H1 (cell line): Measurements from ENCODE around the gene MBNL2. TPM values are rescaled to one million over a fixed set of nuclear protein-coding genes. Genes with fewer than 3 reads are reported as not detected.

Source experiments
- CTCF ChIA-PET: fragments of 300-600 bp; sonication (Branson Sonifier 250); formaldehyde crosslinking; loops from one replicate; lab custom pipeline; 2021; ENCODE audit not compliant: partially characterized antibody; lab: Charles Lee
- POLR2A ChIA-PET: fragments of 300-600 bp; sonication (Branson Sonifier 250); formaldehyde crosslinking; loops from one replicate; lab custom pipeline; 2021; ENCODE audit warnings: inconsistent platforms; ENCODE audit not compliant: partially characterized antibody; lab: Charles Lee
- DNase-seq, 2 experiments: peaks; one replicate each; pipeline versions ENCODE4 v3.0.0 to v3.0.0-alpha.2; 2010 to 2022; ENCODE audit warnings: low spot score in 2 of 2, low read depth in 1 of 2, mixed read lengths in 1 of 2
- FAIRE-seq: peaks from 2 replicates; lab custom pipeline; 2011; peaks lifted over from hg19 to GRCh38; lab: Jason Lieb, UNC
- H2AFZ ChIP-seq: 2 replicates; pipeline ENCODE4 v1.8.1; 2012; ENCODE audit warnings: low read length, inconsistent platforms
- H2AK5ac ChIP-seq: 2 replicates; pipeline ENCODE4 v1.6.1; 2013; ENCODE audit warnings: low read depth, low read length
- H2BK120ac ChIP-seq: replicated peaks from 2 replicates; pipeline ENCODE3; 2013; ENCODE audit warnings: low read depth, low read length, inconsistent platforms
- H2BK12ac ChIP-seq: 2 replicates; pipeline ENCODE4 v1.6.1; 2013; ENCODE audit warnings: low read depth, low read length
- H2BK15ac ChIP-seq: 2 replicates; pipeline ENCODE4 v1.6.1; 2013; ENCODE audit warnings: low read length
- H2BK20ac ChIP-seq: 2 replicates; pipeline ENCODE4 v1.6.1; 2013; ENCODE audit warnings: low read length
- H2BK5ac ChIP-seq: 2 replicates; pipeline ENCODE4 v1.6.1; 2013; ENCODE audit warnings: low read depth, low read length
- H3K14ac ChIP-seq: 2 replicates; pipeline ENCODE4 v1.6.1; 2013; ENCODE audit warnings: inconsistent platforms; ENCODE audit not compliant: insufficient read length
- H3K18ac ChIP-seq: 2 replicates; pipeline ENCODE4 v1.6.1; 2013; ENCODE audit warnings: low read length; ENCODE audit errors: extremely low read depth
- H3K23ac ChIP-seq: 2 replicates; pipeline ENCODE4 v1.6.1; 2013; ENCODE audit warnings: inconsistent platforms; ENCODE audit not compliant: insufficient read length
- H3K23me2 ChIP-seq: 2 replicates; pipeline ENCODE4 v1.6.1; 2013; ENCODE audit warnings: low read depth, low read length
- H3K27ac ChIP-seq: 2 replicates; pipeline ENCODE4 v1.6.1; 2011; ENCODE audit warnings: low read depth, low read length, inconsistent platforms
- H3K27me3 ChIP-seq, 4 experiments: replicated peaks in 1 of 4; 1 replicate in 1 of 4; 2 replicates in 3 of 4; pipeline versions ENCODE4 v1.6.1 to v1.8.1; 2011 to 2013; ENCODE audit warnings: low read length in 3 of 4, mild to moderate bottlenecking in 3 of 4, inconsistent platforms in 2 of 4, mixed read lengths in 2 of 4, moderate library complexity in 1 of 4; ENCODE audit not compliant: control insufficient read depth in 3 of 4, insufficient read depth in 3 of 4; ENCODE audit errors: extremely low read depth in 1 of 4
- H3K36me3 ChIP-seq, 4 experiments: 2 replicates each; pipeline versions ENCODE4 v1.6.1 to v1.8.1; 2011 to 2013; ENCODE audit warnings: mild to moderate bottlenecking in 4 of 4, low read length in 3 of 4, moderate library complexity in 2 of 4, control low read depth in 1 of 4, inconsistent platforms in 1 of 4; ENCODE audit not compliant: insufficient read depth in 4 of 4, control insufficient read depth in 2 of 4
- H3K4ac ChIP-seq: replicated peaks from 2 replicates; pipeline ENCODE3; 2013; ENCODE audit warnings: low read length, low read depth, mixed read lengths, inconsistent platforms; ENCODE audit not compliant: insufficient read length
- H3K4me1 ChIP-seq, 4 experiments: replicated peaks in 1 of 4; 1 replicate in 1 of 4; 2 replicates in 3 of 4; pipeline versions ENCODE4 v1.6.1 to v1.8.1; 2011 to 2013; ENCODE audit warnings: low read length in 3 of 4, inconsistent platforms in 2 of 4, mixed read lengths in 1 of 4; ENCODE audit not compliant: insufficient read depth in 4 of 4, control insufficient read depth in 3 of 4
- H3K4me2 ChIP-seq, 2 experiments: 2 replicates each; pipeline versions ENCODE4 v1.6.1 to v1.8.1; 2011 to 2013; ENCODE audit warnings: low read depth in 2 of 2, low read length in 2 of 2, control low read depth in 1 of 2, inconsistent platforms in 1 of 2, mild to moderate bottlenecking in 1 of 2; ENCODE audit not compliant: insufficient read depth in 1 of 2
- H3K4me3 ChIP-seq, 4 experiments: fragments of 200-600, 300-600 bp in 1 of 4; sonication (generic), shearing (Covaris generic), sonication (Bioruptor Twin) in 1 of 4; 2 replicates each; pipeline versions ENCODE4 v1.5.1 to v1.8.1; 2011 to 2016; ENCODE audit warnings: low read length in 4 of 4, low read depth in 3 of 4, control low read depth in 2 of 4, inconsistent platforms in 2 of 4, mild to moderate bottlenecking in 2 of 4, mixed read lengths in 1 of 4, moderate library complexity in 1 of 4; ENCODE audit not compliant: insufficient read depth in 2 of 4; ENCODE audit errors: extremely low read depth in 1 of 4
- H3K56ac ChIP-seq: replicated peaks from 2 replicates; pipeline ENCODE3; 2013; ENCODE audit warnings: low read depth, mild to moderate bottlenecking, mixed read lengths, low read length, inconsistent platforms; ENCODE audit not compliant: insufficient read length
- H3K79me1 ChIP-seq: 2 replicates; pipeline ENCODE4 v1.6.1; 2013; ENCODE audit warnings: low read depth, low read length, control low read depth
- H3K79me2 ChIP-seq, 2 experiments: 2 replicates each; pipeline versions ENCODE4 v1.6.1 to v1.8.1; 2012 to 2013; ENCODE audit warnings: low read length in 2 of 2, mild to moderate bottlenecking in 2 of 2, inconsistent platforms in 1 of 2; ENCODE audit not compliant: insufficient read depth in 2 of 2, control insufficient read depth in 1 of 2
- H3K9ac ChIP-seq, 4 experiments: replicated peaks in 1 of 4; 1 replicate in 1 of 4; 2 replicates in 3 of 4; pipeline versions ENCODE4 v1.6.1 to v1.8.1; 2011 to 2013; ENCODE audit warnings: low read depth in 3 of 4, low read length in 3 of 4, control low read depth in 2 of 4, mild to moderate bottlenecking in 2 of 4, moderate library complexity in 2 of 4, inconsistent platforms in 1 of 4; ENCODE audit errors: extremely low read depth in 1 of 4
- H3K9me3 ChIP-seq, 2 experiments: 2 replicates each; pipeline versions ENCODE4 v1.6.1 to v1.8.1; 2012 to 2013; ENCODE audit warnings: mild to moderate bottlenecking in 2 of 2, moderate library complexity in 2 of 2, control low read depth in 1 of 2, inconsistent platforms in 1 of 2, low read depth in 1 of 2, low read length in 1 of 2, mixed read lengths in 1 of 2; ENCODE audit not compliant: insufficient read depth in 2 of 2
- H4K20me1 ChIP-seq, 2 experiments: replicated peaks in 1 of 2; 2 replicates each; pipeline versions ENCODE3 to v1.8.1; 2011 to 2013; ENCODE audit warnings: inconsistent platforms in 2 of 2, low read length in 2 of 2, mild to moderate bottlenecking in 1 of 2; ENCODE audit not compliant: insufficient read depth in 2 of 2, control insufficient read depth in 1 of 2
- H4K5ac ChIP-seq: 2 replicates; pipeline ENCODE4 v1.6.1; 2013; ENCODE audit warnings: low read length, low read depth, mixed read lengths, inconsistent platforms; ENCODE audit not compliant: insufficient read length
- H4K8ac ChIP-seq: 2 replicates; pipeline ENCODE4 v1.8.0; 2013; ENCODE audit warnings: mild to moderate bottlenecking, moderate library complexity, low read length, inconsistent platforms; ENCODE audit not compliant: insufficient read depth; ENCODE audit errors: extremely low read depth
- H4K91ac ChIP-seq: replicated peaks from 2 replicates; pipeline ENCODE3; 2013; ENCODE audit warnings: low read length, mixed read lengths, inconsistent platforms; ENCODE audit not compliant: insufficient read length
- CREB1 ChIP-seq: IDR thresholded peaks from 2 replicates; pipeline ENCODE4 v1.6.1; 2012; ENCODE audit warnings: inconsistent platforms
- CTBP2 ChIP-seq: IDR thresholded peaks from 2 replicates; pipeline ENCODE4 v1.7.0; 2011; ENCODE audit warnings: borderline replicate concordance, mild to moderate bottlenecking, moderate library complexity, mixed read lengths, low read length; ENCODE audit not compliant: insufficient read depth, insufficient read length
- EGR1 ChIP-seq: IDR thresholded peaks from 2 replicates; pipeline ENCODE4 v1.6.1; 2011; ENCODE audit warnings: low read depth, low read length, borderline replicate concordance
- KDM5A ChIP-seq: fragments of 200-600 bp; IDR thresholded peaks from 2 replicates; pipeline ENCODE4 v1.7.1; 2012; ENCODE audit warnings: mild to moderate bottlenecking, low read length, inconsistent platforms, mixed read lengths
- RNF2 ChIP-seq: fragments of 200-900, 300-1000 bp; sonication (generic); IDR thresholded peaks from 2 replicates; pipeline ENCODE4 v1.7.1; 2016; ENCODE audit warnings: borderline replicate concordance, low read depth, mild to moderate bottlenecking, antibody characterized with exemption, low read length; ENCODE audit not compliant: poor library complexity, severe bottlenecking; ENCODE audit errors: missing control alignments
- SAP30 ChIP-seq: fragments of 300-600 bp; sonication (generic); IDR thresholded peaks from 2 replicates; pipeline ENCODE4 v1.7.1; 2012; ENCODE audit warnings: low read length, moderate library complexity, mild to moderate bottlenecking, inconsistent platforms; ENCODE audit not compliant: insufficient read depth, insufficient replicate concordance
- SP4 ChIP-seq: IDR thresholded peaks from 2 replicates; pipeline ENCODE4 v1.6.1; 2012; ENCODE audit warnings: low read length, inconsistent platforms
- WGBS, 2 experiments: shearing (Covaris generic) in 1 of 2; methylation state at CpG; one replicate each; pipeline versions ENCODE4 v1.1.6 to v1.1.7; 2013 to 2015; ENCODE audit warnings: low lambda C conversion rate in 2 of 2, mixed read lengths in 2 of 2, inconsistent platforms in 1 of 2, low coverage in 1 of 2, missing lambda C conversion rate in 1 of 2; ENCODE audit not compliant: insufficient replicate concordance in 2 of 2, insufficient coverage in 1 of 2, insufficient read length in 1 of 2; ENCODE audit errors: extremely low coverage in 1 of 2, missing lambda C conversion rate in 1 of 2; 5-methylcytosine and 5-hydroxymethylcytosine counted together
- polyA plus RNA-seq, 7 experiments: library from polyadenylated mRNA; depleted of rRNA in 3 of 7; stranded (reverse) in 5 of 7; unstranded in 2 of 7; fragments of >200 nt in 5 of 7; fragments of 200-250 nt in 2 of 7; gene quantifications; 1 replicate in 5 of 7; 2 replicates in 1 of 7; 4 replicates in 1 of 7; pipeline versions ENCODE4 v1.2.1 to v1.2.3, GENCODE V29; 2011 to 2013; ENCODE audit warnings: missing spikeins in 2 of 7, mixed read lengths in 2 of 7
- total RNA-seq: library from RNA; stranded (reverse); fragmentation: NEBNext Ultra II Directional; extraction: Animal tissue kit (Norgen Biotek cat#: 25700); gene quantifications from 2 replicates; pipeline ENCODE4 v1.2.1, GENCODE V29; 2021

MBNL2 gene
- total and polyA plus RNA-seq, 2 of the 8 experiments (the other 6 are each of a cell fraction or from before 2014, with no cell fraction given): 1.0 to 2.6 TPM

DNA sequence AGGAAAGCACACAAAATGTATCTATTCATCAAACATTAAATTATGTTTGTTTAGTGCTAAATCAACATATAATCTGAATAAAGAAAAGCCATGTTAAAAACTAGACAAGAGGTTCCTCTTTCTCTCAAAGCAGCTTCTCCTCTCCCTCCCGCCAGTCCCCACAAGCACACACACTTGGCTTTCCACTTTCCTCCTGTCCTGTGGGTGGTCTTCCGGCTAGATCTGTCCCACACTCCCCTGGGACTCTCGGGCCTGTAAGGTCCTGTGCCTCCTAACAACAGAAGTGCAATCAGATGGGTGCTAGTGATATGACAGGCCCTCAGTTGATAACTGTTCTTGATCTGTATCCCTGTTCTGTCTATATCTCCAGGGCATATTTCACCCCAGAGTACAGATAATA lies 166.2 kb downstream of the MBNL2 start:
- FAIRE-seq (no peak), DNase-seq (no peak)
- Histone ChIP-seq H3K14ac (no peak overlapping the region), H2BK20ac (no peak overlapping the region), H3K23me2 (no peaks in the 10 kb centered on the region), H3K27me3 (no peaks in the 10 kb centered on the region), H3K4me1 (no peaks in the 10 kb centered on the region), H3K9me3 (no peaks in the 10 kb centered on the region), H3K9ac (no peak overlapping the region), H3K4ac (no peak overlapping the region), H3K23ac (no peak overlapping the region), H4K91ac (no peak overlapping the region), H3K18ac (no peak overlapping the region), H3K27ac (no peak overlapping the region), H3K4me3 (no peak overlapping the region), H3K36me3 (no peaks in the 10 kb centered on the region), H3K79me1 (no peaks in the 10 kb centered on the region), H2AK5ac (no peak overlapping the region), H3K4me2 (no peak overlapping the region), H3K79me2 (no peaks in the 10 kb centered on the region), H2AFZ (no peak overlapping the region), H4K20me1 (no peaks in the 10 kb centered on the region), H2BK12ac (no peak overlapping the region), H2BK15ac (no peak overlapping the region), H2BK5ac (no peak overlapping the region), H3K56ac (no peak overlapping the region), H4K8ac (no peak overlapping the region), H4K5ac (no peak overlapping the region), H2BK120ac (no peak overlapping the region)
- POLR2A ChIA-PET: no interaction called here
- CTCF ChIA-PET: interaction anchor here (1.1 kb wide), 1 partner anchor 429 kb away, joined by 3 read pairs; no protein-coding TSS in a partner anchor
- WGBS, 2 experiments: 70% methylated on average over 3 of the region's 3 CpGs; no CpG with 5 or more reads in 1 of the 2 experiments
- TF ChIP-seq RNF2 (no peak), SAP30 (no peak), CTBP2 (no peak), SP4 (no peak), CREB1 (no peak), EGR1 (no peak), KDM5A (no peak)
